ENCODE measurements around the gene ESYT3.

Gene ESYT3

GRCh38 chr3:138434276-138434874 is at the start of gene ESYT3:
Gene ESYT3 (plus strand): TSS chr3:138434616. CDS start chr3:138434799, 183 bp downstream.
- DNase-seq: peak; percentile 79

GRCh38 chr3:138384976-138385375 is 49.4 kb upstream of the ESYT3 start:
- no peak for DNase-seq

- DNase-seq: no peak
Measured at GRCh38 chr3:138389144-138389601, 45.2 kb upstream of the ESYT3 start.

GRCh38 chr3:138389841-138390581 is 44.4 kb upstream of the ESYT3 start:
- DNase-seq: no peak

DNA sequence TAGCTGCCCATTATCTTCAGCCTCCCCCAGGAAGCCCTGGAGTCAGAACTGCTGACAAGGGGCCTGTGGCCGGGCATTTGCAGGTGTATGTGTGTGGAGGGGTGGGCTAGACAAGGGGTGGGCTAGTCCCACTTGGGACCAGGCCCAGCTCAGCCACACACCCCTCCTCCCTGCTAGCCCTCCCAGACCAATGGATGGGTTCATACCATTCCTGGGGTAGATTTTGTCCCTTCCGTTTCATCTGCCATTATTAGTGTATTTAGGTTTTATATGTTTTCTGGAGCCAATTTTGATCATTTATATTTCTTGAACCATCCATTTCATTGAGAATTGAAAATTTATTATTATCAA is 43.9 kb upstream of the ESYT3 start:
- no peak for DNase-seq

DNA sequence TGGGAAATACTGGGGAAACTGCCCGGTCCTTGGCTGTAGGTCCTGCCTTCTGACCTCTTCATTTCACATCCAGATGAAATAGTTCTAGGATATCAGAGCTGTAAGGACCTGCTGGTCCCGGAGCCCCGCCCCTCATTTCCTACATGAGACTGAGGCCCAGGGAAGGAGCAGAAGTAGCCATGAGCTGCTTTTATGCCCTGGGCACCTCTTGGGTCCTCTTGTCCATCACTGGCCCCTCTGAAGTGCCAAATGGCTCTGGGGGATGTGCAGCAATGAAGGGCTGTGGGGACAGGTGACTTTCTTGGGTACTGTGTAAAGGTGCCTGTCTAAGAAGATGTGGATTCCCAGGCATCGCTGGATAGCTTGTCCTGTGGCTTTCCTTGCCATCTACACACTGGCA is 40.3 kb upstream of the ESYT3 start:
- no peak for DNase-seq

DNA sequence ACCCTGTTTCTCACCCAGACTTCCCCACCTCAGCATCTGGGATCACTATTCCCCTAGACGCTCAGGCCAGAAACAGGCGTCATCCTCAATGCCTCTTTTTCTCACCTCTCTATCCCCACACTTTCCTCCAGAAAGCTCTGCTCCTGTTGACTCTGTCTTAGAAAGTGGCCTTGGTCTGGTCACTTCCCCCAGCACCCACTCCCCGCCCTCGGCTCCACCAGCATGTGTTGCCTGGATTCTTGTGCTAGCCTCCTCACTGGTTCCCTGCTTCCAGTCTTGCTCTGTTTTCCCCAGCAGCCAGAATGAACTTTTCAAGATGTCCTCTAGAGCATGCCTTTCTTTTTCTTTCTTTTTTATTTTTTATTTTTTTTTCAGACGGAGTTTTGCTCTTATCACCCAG is 39.7 kb upstream of the ESYT3 start:
- no peak for DNase-seq

DNA sequence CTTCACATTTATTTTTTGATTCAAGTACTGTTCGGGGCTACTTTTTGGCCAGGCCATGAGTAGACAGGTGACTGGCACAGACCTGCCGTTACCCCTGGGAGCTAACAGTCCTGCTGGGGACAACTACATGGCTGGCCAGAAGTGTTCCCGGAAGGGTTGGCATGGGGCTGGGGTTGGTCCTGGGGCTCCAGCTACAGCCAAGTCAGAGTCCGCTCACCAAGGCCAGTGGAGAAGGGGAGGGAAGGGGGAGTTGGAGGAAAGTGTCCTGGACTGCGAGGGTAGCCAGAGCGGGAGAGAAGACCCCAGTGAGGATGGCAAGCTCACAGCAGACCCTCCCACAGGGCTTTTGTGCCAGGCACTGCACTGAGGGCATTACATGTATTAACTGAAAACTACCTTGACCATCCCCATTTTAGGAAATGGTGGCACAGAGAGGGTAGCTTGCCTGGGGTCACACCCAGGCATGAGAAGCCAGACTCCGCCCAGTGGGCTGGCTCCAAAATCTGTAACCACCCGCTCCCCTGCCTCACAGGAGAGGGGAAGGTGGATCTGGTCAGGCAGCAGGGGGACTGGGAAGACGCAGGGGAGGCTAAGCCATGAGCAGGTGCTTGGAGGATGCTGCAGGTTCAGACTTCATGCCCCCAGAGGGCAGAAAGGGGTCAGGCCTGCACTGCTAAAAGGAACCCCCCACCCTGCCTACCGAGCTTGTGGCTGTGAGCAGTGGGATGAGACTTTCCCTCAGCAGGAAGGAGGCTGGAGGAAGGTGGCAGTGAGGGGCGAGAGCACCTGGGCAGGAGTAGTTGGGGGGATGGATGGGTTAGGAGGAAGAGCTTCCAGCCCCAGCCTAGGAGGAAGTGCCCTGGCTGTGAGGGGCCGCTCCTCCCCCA is 38.3 kb upstream of the ESYT3 start:
- DNase-seq: no peak

- no peak for DNase-seq
Measured at GRCh38 chr3:138396752-138397410, 37.5 kb upstream of the ESYT3 start.

GRCh38 chr3:138397983-138398382 is 36.4 kb upstream of the ESYT3 start:
- no peak for DNase-seq

- no peak for DNase-seq
Measured at GRCh38 chr3:138398791-138399575, 35.4 kb upstream of the ESYT3 start.

GRCh38 chr3:138399766-138400165 is 34.6 kb upstream of the ESYT3 start:
- no peak for DNase-seq

GRCh38 chr3:138400651-138401070 is 33.8 kb upstream of the ESYT3 start:
- no peak for DNase-seq

DNA sequence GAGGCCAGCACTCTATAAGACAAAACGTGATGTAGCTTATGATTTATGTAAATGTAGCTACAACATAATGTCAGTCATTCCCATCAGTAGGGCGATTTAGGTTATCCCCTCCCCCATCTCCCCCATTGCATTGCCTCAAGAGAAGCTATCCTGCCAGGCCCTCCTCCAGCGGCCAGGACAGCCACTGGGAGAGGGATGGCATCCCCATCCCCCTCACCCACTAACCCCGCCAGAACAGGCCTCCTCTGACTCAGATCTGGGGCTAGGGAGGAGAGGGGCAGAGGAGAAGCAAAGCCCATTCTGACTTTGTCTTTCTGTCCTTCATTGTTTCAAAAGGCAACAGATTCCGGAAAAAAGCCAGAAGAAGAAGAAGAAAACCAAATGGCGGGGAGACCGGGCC is 32.6 kb upstream of the ESYT3 start:
- no peak for DNase-seq

DNA sequence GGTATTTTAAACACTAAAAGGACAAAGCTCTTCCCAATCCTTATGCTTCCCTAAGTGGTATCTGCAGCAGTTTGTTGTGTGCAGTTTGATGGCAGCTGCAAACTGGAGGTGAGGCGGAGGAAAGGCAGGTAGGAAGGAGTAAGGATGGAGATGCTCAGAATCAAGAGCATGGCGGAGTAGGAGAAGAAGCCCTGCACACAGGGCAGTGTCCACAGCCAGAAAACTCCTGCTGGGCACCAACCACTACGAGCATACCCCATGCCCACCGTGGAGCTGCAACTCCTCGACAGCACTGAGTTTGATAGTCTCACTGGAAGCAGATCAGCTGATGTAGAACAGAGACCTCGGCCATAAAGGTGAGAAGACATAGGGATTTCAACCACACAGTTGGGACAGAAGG is 30.3 kb upstream of the ESYT3 start:
- no peak for DNase-seq

DNA sequence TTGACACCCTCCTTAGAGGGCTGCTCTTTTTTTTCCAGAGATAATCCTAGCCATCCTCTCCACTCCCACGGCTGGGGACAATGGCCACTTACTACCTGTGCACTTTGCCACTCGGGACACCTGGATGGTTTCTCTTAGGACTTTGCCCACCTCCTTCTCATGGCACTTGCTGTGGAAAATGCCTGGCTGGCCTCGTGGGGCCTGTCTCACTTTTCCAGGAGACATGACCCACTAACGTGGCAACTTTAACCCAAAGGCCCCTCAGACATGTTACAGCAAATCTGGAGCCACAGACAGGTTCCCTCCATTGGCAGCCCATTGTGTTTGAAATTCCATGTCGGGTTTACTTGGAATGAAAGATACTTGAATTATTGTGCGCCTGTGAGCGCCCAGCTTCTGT is 29.4 kb upstream of the ESYT3 start:
- DNase-seq: no peak

DNA sequence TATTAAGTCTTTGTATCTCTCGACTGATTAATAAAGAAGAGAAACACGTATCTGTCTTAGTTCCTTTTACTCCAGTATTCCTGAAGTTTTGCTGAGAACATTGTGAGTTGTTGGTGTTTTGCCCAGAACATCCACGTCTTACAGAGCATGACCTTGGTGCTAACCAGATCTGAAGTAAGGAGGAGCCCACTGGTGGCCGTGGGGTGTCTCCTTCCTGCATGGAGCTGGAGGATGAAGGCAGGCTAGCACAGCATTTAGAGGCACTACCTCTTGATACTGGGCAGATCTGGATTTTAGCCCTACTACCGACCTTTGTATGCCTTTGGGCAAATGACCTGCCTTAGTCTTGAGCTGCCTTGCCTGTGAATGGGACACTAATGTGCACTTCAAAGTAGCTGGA is 28.9 kb upstream of the ESYT3 start:
- DNase-seq: no peak

DNA sequence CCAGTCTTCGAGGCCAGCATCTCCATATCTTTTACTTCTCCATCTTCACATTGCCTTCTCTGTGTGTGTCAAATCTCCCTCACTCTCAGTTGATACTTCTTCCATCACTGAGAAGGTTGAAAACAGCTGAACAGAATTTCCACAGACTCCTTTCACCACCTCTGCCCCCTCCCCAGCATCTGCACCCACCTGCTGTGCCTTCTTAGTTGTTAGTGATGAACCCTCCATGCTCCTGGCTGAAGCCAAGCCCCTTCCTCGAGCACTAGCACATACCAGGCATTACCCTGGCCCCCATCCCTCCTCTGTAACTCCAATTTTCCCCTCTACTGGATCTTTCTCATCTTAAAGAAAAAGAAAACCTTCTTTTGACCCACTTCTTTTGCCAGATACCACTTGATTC is 27.8 kb upstream of the ESYT3 start:
- DNase-seq: no peak

DNA sequence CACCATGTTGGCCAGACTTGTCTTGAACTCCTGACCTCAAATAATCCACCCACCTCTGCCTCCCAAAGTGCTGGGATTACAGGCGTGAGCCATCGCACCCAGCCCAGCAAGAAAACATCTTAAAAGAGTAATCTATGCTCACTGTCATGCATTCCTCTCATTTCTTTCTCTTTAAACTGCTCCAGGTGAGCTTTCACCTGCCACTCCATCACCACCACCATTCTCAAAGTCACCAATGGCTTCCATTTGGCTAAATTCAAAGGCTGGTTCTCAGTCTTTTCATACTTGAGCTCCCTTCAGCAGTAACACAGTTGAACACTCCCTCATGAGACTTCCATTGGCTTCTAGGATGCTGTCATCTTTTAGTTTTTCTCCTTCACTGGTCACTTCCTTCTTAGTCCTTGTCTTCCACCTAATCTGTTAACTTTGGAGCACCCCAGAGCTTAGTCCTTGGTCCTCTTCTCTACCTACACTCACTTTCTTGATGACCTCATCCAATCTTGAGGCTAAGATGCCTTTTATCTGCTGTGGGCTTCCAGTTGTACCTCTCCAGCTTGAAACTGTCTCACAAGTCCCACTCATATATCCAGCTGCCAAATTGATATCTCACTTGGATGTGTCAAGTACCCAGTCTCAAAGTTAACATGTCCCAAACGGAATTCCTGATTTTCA is 27.0 kb upstream of the ESYT3 start:
- DNase-seq: no peak

- no peak for DNase-seq
Measured at GRCh38 chr3:138408751-138409570, 25.5 kb upstream of the ESYT3 start.
